ENCODE data around the gene PPP2R3C.
"Not testable (repeated sequence)": the region's sequence is repeated elsewhere in the genome, so short reads cannot be mapped to it uniquely, and the experiment has no call there.

Gene PPP2R3C

GRCh38 chr14:35121887-35122695, at the start of gene PPP2R3C, which contains the start of gene PRORP:
PPP2R3C (minus strand) TSS chr14:35121990; CDS start chr14:35121959, 31 bp downstream.
PRORP (plus strand) TSS chr14:35122552; CDS start chr14:35123246, 694 bp downstream.
- DNase-seq, result peak; percentile 88

- DNase-seq, result no peak
Observed at GRCh38 chr14:35167496-35167895, 45.7 kb upstream of the PPP2R3C start.

- DNase-seq, result no peak
Observed at GRCh38 chr14:35164849-35165248, 43.1 kb upstream of the PPP2R3C start.

GRCh38 chr14:35163384-35163783, 41.6 kb upstream of the PPP2R3C start:
- DNase-seq, result no peak

- no peak for DNase-seq
Observed at GRCh38 chr14:35161231-35161630, 39.4 kb upstream of the PPP2R3C start.

- no peak for DNase-seq
Observed at GRCh38 chr14:35159742-35160409, 38.1 kb upstream of the PPP2R3C start.

GRCh38 chr14:35158951-35159653, 37.3 kb upstream of the PPP2R3C start:
- no peak for DNase-seq

- DNase-seq, result no peak
Observed at GRCh38 chr14:35158491-35158890, 36.7 kb upstream of the PPP2R3C start.

- no peak for DNase-seq
Observed at GRCh38 chr14:35155962-35156361, 34.2 kb upstream of the PPP2R3C start.

- DNase-seq, result no peak
Observed at GRCh38 chr14:35154016-35154415, 32.2 kb upstream of the PPP2R3C start.

GRCh38 chr14:35152531-35152930, 30.7 kb upstream of the PPP2R3C start:
- DNase-seq, result not testable (repeated sequence)

- no peak for DNase-seq
Observed at GRCh38 chr14:35149239-35149638, 27.4 kb upstream of the PPP2R3C start.

- DNase-seq, result no peak
Observed at GRCh38 chr14:35147711-35148110, 25.9 kb upstream of the PPP2R3C start.

- DNase-seq, result no peak
Observed at GRCh38 chr14:35147186-35147585, 25.4 kb upstream of the PPP2R3C start.

GRCh38 chr14:35146711-35147149, 24.9 kb upstream of the PPP2R3C start:
- DNase-seq, result no peak

- DNase-seq, result no peak
Observed at GRCh38 chr14:35144029-35144428, 22.2 kb upstream of the PPP2R3C start.

GRCh38 chr14:35140718-35141581, 19.2 kb upstream of the PPP2R3C start:
- no peak for DNase-seq

- no peak for DNase-seq
Observed at GRCh38 chr14:35138585-35138984, 16.8 kb upstream of the PPP2R3C start.

- no peak for DNase-seq
Observed at GRCh38 chr14:35134329-35135123, 12.7 kb upstream of the PPP2R3C start.

- no peak for DNase-seq
Observed at GRCh38 chr14:35133542-35134328, 11.9 kb upstream of the PPP2R3C start.

GRCh38 chr14:35124127-35124526, 2.3 kb upstream of the PPP2R3C start:
- no peak for DNase-seq
